ENCODE results near the gene LETM1.

LETM1 gene

DNA sequence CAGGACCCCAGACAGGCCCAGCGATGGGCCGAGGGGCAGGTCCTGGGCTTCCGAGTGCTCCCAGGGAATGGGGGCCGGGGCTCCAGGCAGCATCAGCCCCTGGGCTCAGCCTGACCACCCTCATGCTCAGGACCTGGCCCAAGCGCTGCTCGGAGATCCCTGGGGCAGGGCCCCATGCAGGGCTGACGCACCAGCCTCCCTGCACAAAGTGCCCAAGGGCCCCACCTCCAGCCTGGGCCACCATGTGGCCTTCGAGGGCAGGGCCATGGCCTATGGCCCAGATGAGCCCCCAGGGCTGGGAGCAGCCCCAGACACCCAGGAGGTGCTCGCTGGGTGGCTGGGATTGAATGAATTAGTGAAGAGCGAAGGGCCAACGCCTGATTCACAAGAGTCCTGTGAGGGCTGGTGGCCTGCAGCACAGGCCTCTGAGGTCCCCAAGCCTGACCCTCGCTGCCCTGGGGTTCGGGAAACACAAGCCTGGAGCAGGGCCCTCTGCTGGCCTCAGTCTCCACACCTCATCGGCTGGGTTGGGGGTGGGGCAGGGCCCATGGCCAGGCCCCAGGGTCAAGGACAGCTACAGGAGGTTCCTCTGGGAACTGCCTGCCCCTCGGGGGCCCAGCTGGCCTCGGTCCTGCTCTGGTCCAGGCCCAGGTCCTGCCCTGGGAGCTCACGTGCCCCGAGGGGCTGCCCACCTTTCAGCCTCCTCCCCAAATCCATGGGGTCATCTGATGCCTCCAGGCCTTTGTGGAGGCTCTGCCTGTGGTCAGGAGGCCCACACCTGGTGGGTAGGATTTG lies 76.2 kb downstream of the LETM1 start:
- TF ChIP-seq, protein P1, sequence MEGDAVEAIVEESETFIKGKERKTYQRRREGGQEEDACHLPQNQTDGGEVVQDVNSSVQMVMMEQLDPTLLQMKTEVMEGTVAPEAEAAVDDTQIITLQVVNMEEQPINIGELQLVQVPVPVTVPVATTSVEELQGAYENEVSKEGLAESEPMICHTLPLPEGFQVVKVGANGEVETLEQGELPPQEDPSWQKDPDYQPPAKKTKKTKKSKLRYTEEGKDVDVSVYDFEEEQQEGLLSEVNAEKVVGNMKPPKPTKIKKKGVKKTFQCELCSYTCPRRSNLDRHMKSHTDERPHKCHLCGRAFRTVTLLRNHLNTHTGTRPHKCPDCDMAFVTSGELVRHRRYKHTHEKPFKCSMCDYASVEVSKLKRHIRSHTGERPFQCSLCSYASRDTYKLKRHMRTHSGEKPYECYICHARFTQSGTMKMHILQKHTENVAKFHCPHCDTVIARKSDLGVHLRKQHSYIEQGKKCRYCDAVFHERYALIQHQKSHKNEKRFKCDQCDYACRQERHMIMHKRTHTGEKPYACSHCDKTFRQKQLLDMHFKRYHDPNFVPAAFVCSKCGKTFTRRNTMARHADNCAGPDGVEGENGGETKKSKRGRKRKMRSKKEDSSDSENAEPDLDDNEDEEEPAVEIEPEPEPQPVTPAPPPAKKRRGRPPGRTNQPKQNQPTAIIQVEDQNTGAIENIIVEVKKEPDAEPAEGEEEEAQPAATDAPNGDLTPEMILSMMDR (IDR thresholded peaks at IDR 0.05; ENCODE audit: low read depth, low read length), result no peak; the same call in 1 of the 2 replicates
- Histone ChIP-seq H3K36me3 (no peaks in the 10 kb centered on the region), H3K9me3 (ENCODE audit: severe bottlenecking) (no peaks in the 10 kb centered on the region), H3K27me3 (ENCODE audit: insufficient read depth, low read depth, severe bottlenecking) (no peaks in the 10 kb centered on the region), H3K4me3 (ENCODE audit: low read depth, low read length) (no peak overlapping the region), H3K27ac (no peak overlapping the region)
- no peak for DNase-seq

DNA sequence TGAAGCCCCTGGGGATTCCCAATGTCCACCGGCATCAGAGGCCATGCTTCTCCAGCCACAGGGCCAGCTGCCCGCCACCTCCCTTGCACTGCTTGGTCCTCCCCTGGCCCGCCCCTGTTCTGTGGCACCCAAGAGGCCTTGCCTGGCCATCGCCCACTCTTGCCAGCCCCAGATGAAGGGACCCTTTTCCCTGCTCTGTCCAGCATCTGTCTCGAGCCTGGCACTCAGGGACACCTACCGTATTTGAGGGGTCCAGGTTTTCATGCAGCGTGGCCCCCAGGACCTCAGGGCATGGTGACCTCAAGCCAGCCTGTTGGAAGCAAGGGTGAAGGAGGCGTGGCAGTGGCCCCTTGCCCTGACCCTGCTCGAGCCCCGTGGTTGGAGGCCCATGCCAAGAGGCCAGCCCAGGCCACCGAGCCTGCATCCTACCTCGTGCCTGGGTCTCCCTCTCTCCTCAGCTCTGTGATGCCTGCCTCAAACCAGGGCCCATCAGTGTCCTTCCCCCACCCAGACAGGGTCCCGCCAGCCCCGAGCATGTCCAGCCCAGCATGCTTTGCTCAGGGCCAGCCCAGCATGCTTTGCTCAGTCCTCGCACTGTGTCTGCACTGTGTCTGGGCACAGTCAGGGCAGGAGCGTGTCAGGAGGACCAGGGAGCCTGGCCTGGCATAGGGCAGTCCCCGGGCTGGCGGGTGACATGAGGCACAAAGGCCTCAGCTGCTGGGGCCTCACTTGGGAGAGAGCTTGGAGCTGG lies 77.1 kb downstream of the LETM1 start:
- TF ChIP-seq, protein P1 (IDR thresholded peaks at IDR 0.05; ENCODE audit: low read depth, low read length), result no peak
- H3K36me3 ChIP-seq, result no peaks in the 10 kb centered on the region
- DNase-seq, result no peak
- no peaks in the 10 kb centered on the region for H3K9me3 ChIP-seq (ENCODE audit: severe bottlenecking)
- H3K27me3 ChIP-seq (ENCODE audit: insufficient read depth, low read depth, severe bottlenecking), result no peaks in the 10 kb centered on the region
- H3K27ac ChIP-seq, result no peak overlapping the region
- no peak overlapping the region for H3K4me3 ChIP-seq (ENCODE audit: low read depth, low read length)

DNA sequence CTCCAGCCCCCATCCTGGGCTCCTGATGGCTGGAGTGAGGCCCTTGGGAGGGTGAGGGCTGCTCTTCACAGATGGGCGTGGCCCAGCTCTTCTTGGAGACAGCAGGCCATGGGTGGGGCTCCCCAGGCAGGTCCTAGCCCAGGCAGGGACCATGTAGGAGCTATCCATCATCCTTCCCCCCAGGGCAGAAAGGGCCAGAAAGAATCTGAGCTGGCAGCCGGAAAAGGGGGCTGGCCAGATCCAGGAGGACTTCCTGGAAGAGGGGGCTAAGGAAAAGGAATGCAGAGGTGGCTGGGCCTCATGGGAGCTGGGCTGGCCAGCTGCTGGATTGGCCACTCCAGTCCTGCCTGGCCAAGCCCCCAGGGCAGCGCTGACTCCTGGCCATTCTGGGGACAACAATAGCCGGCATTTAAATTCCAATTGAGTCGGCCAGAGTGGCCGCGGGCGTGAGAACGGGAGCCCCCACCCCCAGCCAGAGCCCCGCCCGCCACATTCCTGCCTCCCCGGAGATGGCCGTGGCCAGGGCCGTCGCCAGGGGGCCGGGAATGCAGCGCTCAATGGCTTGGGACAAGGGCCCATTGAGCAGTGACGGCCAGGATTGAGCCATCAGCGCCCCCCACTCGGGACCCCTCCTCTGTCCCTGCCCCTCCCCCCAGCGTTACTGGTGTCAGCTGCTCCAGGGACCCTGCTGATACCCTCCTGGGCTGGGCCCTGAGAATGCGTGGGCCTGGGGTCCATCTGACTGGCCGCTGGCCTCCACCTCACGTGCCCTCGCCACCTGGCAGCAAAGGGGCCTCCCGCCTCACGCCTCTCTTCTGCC lies 77.9 kb downstream of the LETM1 start:
- Histone ChIP-seq H3K4me3 (ENCODE audit: low read depth, low read length) (no peak overlapping the region), H3K27me3 (ENCODE audit: insufficient read depth, low read depth, severe bottlenecking) (no peaks in the 10 kb centered on the region), H3K27ac (no peak overlapping the region), H3K9me3 (ENCODE audit: severe bottlenecking) (no peaks in the 10 kb centered on the region), H3K36me3 (no peaks in the 10 kb centered on the region)
- TF ChIP-seq, protein P1 (IDR thresholded peaks at IDR 0.05; ENCODE audit: low read depth, low read length), result no peak
- no peak for DNase-seq

DNA sequence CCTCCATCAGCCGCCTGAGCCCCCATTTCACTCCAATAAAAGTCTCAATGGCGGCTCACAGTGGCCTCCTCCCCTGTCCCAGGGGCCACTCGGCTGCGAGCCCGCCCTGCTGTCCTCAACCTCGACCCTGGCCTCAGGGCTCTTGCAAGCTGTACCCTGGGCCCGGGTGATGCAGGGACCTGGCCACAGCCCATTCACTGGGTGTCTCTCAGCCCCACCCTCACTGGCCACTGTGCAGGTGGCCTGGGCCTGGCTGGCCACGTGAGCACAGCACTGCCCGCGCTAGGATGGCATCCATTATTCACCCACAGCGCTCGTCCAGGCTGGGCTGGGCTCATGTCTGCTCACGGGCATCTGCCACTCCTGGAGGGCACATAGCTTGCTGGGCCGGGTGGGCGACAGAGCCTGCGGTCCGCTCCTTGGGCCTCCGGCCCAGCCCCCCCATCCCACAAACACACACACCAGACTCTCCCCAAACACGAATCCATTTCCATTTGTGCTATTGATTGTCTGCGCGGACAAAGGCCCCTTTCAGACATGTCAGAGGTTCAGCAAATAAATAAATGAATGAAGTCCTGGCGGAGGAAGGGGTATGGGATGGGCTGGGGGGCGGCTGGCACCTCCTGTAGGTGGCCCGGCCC lies 79.3 kb downstream of the LETM1 start:
- TF ChIP-seq, protein P1 (IDR thresholded peaks at IDR 0.05; ENCODE audit: low read depth, low read length), result no peak
- no peaks in the 10 kb centered on the region for H3K36me3 ChIP-seq
- no peaks in the 10 kb centered on the region for H3K27me3 ChIP-seq (ENCODE audit: insufficient read depth, low read depth, severe bottlenecking)
- DNase-seq, result no peak
- H3K27ac ChIP-seq, result no peak overlapping the region; the same call in 1 of the 2 replicates
- no peaks in the 10 kb centered on the region for H3K9me3 ChIP-seq (ENCODE audit: severe bottlenecking)
- H3K4me3 ChIP-seq (ENCODE audit: low read depth, low read length), result no peak overlapping the region

DNA sequence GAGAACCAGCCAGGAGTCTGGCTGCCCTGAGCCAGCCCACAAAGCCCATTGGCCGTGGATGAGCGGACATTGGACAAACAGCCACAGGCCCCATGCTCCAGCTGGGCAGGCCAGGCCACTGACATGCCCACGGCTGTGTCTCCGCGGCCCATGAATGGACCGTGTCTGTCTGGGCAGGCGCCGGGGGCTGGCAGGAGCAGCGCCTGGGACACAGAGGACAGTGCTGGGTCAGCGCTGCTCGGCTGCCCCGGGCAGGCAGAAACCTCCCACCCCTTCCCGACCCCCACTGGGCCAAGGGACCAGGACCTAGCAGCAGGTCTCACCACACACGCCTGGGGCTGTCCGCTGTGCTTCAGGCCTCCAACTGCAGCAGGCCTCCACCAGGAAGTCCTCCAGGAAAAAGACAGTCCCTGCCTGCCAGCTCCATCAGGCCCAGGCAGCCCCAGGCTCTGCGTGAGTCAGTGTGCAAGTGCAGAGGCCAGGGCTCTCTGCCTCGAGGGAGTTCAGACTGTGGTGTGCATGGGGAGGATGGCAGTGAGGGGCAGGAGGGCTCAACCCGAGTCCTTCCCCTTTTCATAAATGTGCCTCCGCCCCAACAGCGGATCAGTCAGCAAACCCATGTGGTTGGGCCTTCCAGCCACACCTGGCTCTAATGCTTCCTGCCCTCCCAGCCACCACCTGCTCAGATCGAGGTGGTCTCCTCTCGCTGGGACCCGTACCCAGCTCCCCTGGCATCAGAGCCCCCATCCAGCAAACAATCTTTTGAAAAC lies 80.0 kb downstream of the LETM1 start:
- H3K4me3 ChIP-seq (ENCODE audit: low read depth, low read length), result no peak overlapping the region
- no peaks in the 10 kb centered on the region for H3K9me3 ChIP-seq (ENCODE audit: severe bottlenecking)
- DNase-seq, result no peak
- H3K27me3 ChIP-seq (ENCODE audit: insufficient read depth, low read depth, severe bottlenecking), result no peaks in the 10 kb centered on the region
- no peak overlapping the region for H3K27ac ChIP-seq
- H3K36me3 ChIP-seq, result no peaks in the 10 kb centered on the region
- TF ChIP-seq, protein P1 (IDR thresholded peaks at IDR 0.05; ENCODE audit: low read depth, low read length), result no peak

All from WERI-Rb-1 (cell line).